Panc1 (cell line): ENCODE data around the gene AGAP1.

ENCODE experiments used
- POLR2AphosphoS5 ChIP-seq: IDR thresholded peaks from 2 replicates; pipeline ENCODE4 v1.6.1; 2012; ENCODE audit warnings: mild to moderate bottlenecking, low read depth, low read length, moderate library complexity
- SIN3A ChIP-seq: IDR thresholded peaks from 2 replicates; pipeline ENCODE4 v1.6.1; 2012; ENCODE audit warnings: low read depth, mild to moderate bottlenecking, low read length, moderate library complexity, borderline replicate concordance; ENCODE audit not compliant: insufficient read depth
- TCF7L2 ChIP-seq: IDR thresholded peaks from 2 replicates; pipeline ENCODE4 v1.6.1; 2011; ENCODE audit warnings: mild to moderate bottlenecking, low read depth, low read length, inconsistent platforms
- TF ChIP-seq, protein P1 (sequence below): fragments of 450-650 bp; IDR thresholded peaks from 2 replicates; pipeline ENCODE4 v1.5.1; 2017; ENCODE audit warnings: mild to moderate bottlenecking
- TF ChIP-seq, protein P2 (sequence below), 2 experiments: IDR thresholded peaks; 2 replicates each; pipeline ENCODE4 v1.6.1; 2011 to 2012; ENCODE audit warnings: low read depth in 2 of 2, control low read depth in 1 of 2, low read length in 1 of 2, mild to moderate bottlenecking in 1 of 2, moderate library complexity in 1 of 2; ENCODE audit not compliant: insufficient read depth in 1 of 2

DNA sequence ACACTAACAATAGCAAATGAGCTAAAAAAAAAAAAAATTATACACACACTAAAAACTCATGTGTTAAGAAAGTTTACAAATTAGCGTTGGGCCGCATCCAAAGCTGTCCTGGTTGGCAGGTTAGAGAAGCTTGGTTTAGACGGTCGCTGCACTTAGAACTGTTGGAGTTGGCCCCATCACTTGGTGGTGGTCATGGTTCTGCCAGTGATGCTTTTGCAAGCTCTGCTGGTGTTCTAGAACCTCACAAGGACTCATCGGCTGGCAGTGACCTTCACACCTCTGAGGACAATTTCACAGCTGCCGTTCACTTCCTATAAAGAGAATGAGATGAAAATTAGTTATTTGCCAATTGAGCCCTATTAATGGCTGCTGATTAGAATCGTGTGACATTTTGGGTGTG is 229.0 kb downstream of the AGAP1 start:
- TF ChIP-seq, protein P1, sequence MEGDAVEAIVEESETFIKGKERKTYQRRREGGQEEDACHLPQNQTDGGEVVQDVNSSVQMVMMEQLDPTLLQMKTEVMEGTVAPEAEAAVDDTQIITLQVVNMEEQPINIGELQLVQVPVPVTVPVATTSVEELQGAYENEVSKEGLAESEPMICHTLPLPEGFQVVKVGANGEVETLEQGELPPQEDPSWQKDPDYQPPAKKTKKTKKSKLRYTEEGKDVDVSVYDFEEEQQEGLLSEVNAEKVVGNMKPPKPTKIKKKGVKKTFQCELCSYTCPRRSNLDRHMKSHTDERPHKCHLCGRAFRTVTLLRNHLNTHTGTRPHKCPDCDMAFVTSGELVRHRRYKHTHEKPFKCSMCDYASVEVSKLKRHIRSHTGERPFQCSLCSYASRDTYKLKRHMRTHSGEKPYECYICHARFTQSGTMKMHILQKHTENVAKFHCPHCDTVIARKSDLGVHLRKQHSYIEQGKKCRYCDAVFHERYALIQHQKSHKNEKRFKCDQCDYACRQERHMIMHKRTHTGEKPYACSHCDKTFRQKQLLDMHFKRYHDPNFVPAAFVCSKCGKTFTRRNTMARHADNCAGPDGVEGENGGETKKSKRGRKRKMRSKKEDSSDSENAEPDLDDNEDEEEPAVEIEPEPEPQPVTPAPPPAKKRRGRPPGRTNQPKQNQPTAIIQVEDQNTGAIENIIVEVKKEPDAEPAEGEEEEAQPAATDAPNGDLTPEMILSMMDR, result no peak
- no peak for TF ChIP-seq POLR2AphosphoS5
- TF ChIP-seq, protein P2, sequence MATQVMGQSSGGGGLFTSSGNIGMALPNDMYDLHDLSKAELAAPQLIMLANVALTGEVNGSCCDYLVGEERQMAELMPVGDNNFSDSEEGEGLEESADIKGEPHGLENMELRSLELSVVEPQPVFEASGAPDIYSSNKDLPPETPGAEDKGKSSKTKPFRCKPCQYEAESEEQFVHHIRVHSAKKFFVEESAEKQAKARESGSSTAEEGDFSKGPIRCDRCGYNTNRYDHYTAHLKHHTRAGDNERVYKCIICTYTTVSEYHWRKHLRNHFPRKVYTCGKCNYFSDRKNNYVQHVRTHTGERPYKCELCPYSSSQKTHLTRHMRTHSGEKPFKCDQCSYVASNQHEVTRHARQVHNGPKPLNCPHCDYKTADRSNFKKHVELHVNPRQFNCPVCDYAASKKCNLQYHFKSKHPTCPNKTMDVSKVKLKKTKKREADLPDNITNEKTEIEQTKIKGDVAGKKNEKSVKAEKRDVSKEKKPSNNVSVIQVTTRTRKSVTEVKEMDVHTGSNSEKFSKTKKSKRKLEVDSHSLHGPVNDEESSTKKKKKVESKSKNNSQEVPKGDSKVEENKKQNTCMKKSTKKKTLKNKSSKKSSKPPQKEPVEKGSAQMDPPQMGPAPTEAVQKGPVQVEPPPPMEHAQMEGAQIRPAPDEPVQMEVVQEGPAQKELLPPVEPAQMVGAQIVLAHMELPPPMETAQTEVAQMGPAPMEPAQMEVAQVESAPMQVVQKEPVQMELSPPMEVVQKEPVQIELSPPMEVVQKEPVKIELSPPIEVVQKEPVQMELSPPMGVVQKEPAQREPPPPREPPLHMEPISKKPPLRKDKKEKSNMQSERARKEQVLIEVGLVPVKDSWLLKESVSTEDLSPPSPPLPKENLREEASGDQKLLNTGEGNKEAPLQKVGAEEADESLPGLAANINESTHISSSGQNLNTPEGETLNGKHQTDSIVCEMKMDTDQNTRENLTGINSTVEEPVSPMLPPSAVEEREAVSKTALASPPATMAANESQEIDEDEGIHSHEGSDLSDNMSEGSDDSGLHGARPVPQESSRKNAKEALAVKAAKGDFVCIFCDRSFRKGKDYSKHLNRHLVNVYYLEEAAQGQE (IDR thresholded peaks at IDR 0.05; ENCODE audit: insufficient read depth in 1 of 2, low read depth in 2 of 2, low read length in 1 of 2), result no peak
- TF ChIP-seq SIN3A, result no peak
- no peak for TF ChIP-seq TCF7L2
